Spleen (tissue), 7 donors: Measurements from ENCODE around the gene RBBP7.

Experiments
- CTCF ChIP-seq, 11 experiments: fragments of 200-600 bp in 7 of 11; fragments of 450-650 bp in 4 of 11; sonication (generic) in 4 of 11; IDR thresholded peaks in 8 of 11; conservative IDR thresholded peaks in 3 of 11; 1 replicate in 7 of 11; 2 replicates in 4 of 11; pipeline versions ENCODE4 v1.4.0 to v1.8.0; 2016 to 2021; ENCODE audit warnings: antibody characterized with exemption in 11 of 11, inconsistent platforms in 4 of 11, mild to moderate bottlenecking in 1 of 11
- POLR2AphosphoS5 ChIP-seq, 3 donors: sonication (generic); formaldehyde crosslinking; IDR thresholded peaks; one replicate each; pipeline ENCODE4 v1.5.1; 2017; ENCODE audit warnings: antibody characterized with exemption in 3 of 3
- donor health status: DM: no; HTN: no; CAD: no; lungs with moderate emphysema.
- donor health status: DM: no; HTN: no; CAD: no.
- donor health status: DM: no; HTN: no; CAD: no.

- TF ChIP-seq CTCF (IDR thresholded peaks at IDR 0.05 in 8 of 11, conservative IDR thresholded peaks at IDR 0.05 in 3 of 11) (no peak), POLR2AphosphoS5 (IDR thresholded peaks at IDR 0.05) (no peak)
These were observed 30.2 kb downstream of the RBBP7 start for GRCh38 chrX:16839852-16840460.
